GM12874 (cell line): ENCODE results near the gene CYP21A2.

Experiments
- TF ChIP-seq, protein P1 (sequence below): IDR thresholded peaks from 2 replicates; pipeline ENCODE4 v1.5.1; 2011; ENCODE audit warnings: low read depth, mild to moderate bottlenecking, control low read depth, low read length, moderate library complexity; ENCODE audit not compliant: insufficient read depth

CYP21A2 gene

DNA sequence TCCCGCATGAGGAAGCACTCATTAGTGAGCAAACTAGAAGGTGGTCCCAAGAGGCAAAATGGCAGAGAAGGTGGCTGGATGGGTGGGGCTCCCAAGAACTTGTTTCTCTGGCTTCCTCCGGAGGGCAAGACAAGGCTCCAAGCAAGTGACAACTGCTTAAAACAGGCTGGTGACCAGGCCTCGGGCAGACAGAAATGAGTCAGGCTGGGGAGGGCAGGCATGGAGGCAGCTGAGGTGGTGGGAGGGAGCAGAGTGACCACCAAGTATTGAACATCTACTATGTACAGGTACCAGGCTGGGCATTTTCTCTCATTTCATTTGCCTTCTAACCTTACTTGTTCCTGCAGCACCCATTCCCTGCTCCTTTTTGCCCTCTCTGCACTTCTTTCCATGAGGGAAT is 37.6 kb downstream of the CYP21A2 start:
- TF ChIP-seq, protein P1, sequence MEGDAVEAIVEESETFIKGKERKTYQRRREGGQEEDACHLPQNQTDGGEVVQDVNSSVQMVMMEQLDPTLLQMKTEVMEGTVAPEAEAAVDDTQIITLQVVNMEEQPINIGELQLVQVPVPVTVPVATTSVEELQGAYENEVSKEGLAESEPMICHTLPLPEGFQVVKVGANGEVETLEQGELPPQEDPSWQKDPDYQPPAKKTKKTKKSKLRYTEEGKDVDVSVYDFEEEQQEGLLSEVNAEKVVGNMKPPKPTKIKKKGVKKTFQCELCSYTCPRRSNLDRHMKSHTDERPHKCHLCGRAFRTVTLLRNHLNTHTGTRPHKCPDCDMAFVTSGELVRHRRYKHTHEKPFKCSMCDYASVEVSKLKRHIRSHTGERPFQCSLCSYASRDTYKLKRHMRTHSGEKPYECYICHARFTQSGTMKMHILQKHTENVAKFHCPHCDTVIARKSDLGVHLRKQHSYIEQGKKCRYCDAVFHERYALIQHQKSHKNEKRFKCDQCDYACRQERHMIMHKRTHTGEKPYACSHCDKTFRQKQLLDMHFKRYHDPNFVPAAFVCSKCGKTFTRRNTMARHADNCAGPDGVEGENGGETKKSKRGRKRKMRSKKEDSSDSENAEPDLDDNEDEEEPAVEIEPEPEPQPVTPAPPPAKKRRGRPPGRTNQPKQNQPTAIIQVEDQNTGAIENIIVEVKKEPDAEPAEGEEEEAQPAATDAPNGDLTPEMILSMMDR, result no peak

DNA sequence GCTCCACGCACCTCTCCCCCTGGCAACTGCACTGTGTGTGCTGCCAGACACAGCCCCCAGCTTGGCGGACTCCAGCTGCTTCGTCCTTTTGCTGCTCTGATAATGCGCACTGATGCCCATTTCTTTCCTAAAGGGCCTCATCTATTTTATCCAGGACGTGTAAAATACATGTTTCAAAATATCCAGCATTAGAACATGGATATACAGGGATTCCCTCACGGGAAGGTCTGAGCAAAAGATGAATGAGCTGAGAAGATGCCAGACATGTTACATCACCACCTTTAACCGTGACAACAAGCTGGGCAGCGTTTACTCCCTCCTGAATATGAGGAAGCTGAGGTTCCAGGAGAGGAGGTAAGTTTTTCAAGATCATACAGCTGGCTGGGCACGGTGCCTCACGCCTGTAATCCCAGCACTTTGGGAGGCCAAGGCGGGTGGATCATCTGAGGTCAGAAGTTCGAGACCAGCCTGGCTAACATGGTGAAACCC is 38.1 kb downstream of the CYP21A2 start:
- TF ChIP-seq, protein P1, result no peak

DNA sequence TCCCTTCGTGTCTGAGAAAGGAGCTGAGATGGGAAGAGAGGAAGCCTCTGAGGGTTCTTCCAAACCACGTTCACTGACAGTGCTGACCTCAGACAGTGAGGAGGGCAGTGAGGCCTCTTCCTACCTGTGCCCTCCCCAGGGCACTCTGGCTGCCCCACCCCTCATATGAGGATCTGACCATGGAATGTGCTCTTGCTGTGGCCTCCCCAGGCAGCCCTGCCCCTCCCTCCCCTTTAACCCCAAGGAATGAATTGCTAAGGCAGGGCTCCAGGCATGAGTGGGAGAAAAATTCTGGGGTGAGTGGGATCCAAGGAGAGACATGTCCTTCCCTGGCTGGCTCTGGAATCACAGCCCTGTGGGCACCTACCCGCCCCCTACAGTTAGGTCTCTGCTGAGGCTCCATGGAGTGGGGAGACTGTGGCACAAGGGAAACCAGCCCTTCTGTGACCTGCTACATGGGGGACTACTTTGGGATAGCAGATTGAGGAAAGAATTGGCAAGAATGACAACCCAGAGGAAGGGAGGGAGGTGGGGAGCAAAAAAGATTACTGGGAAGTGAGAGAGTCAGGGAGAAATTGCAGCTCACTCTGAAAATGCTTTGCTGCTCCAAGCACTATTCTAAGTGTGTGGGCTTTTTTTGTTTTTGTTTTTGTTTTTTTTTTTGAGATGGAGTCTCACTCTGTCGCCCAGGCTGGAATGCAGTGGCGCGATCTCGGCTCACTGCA is 41.5 kb downstream of the CYP21A2 start:
- TF ChIP-seq, protein P1, result no peak

DNA sequence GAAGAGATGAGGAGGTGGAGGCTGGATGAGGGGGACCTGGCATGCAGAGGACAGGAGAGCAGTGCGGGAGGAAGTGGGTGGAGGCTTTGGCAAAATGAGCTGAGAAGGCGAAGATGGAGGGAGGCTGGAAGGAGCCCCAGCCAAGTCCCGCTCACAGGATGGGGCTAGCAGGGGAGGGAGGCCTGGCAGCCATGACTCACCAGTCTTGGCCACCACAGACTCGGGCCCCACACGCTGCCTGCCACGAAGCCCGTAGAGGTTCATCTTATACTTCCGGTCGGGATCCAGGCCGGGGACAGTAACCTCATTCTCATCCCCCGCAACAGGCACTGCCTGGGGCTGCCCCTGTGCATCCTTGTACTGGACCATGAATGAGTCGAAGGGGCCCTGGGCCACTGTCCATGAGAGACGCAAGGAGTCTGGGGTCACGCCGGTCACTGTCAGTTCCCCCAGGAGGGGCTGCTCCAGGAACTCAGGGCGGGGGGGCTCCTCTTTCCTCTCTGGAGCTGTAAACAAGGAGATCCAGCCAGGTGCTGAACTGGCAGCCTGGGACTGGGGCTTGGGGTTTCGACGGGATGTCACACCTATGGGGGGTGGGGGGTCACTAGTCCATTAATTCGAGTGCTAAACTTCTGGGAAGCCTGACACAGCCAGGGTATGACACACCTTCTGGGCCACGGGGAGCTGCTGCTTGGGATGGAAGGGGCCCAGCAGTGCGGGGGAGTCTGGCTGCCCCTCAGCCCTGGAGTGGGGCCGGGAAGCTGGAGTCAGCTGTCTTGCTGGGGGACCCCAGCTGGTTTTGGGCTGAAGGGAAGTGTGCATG is 43.2 kb downstream of the CYP21A2 start:
- TF ChIP-seq, protein P1, result no peak

DNA sequence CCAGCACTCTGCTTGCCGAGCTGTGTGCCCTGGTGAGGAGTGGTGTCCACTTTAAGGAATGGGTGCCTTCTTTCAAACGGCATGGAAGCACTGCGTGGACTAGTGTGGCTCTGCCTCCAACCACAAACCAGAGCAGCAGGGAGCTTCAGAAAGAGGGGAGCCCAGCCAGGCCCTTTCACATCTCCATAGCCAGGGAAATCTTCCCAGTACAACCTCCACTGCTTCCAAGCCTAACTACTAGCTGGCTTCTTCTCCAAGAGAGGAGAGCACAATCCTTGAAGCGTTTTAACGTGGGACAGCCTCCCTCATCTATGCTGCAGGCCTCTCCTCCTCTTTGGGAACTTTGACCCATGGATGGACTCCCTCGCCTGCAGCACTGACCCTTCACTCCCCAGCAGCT is 44.3 kb downstream of the CYP21A2 start:
- TF ChIP-seq, protein P1, result no peak

DNA sequence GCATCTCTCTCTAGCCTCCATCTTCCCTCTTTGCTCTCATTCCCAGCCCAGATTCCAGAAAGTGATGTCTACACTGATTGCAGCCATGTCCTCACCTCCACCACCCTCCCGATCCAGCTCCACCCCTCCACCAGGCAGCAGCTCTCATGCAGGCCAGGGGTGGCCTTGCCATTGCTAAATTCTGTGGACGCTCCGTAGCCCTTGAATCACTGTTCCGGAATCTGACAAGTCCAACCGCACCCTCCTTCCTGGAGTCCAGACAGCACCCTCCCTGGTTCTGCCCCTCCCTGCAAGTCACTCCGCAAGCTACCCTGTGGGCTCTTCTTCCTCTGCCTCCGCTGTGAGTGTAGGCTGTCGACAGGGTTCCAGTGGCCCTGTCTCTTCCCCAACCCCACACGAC is 44.7 kb downstream of the CYP21A2 start:
- TF ChIP-seq, protein P1, result no peak
